ENCODE data around the gene KRT78.

The KRT78 gene

GRCh38 chr12:52814710-52815155, 34.1 kb downstream of the KRT78 start:
- DNase-seq (ENCODE audit: extremely low spot score, insufficient read length, low read depth) (no peak), FAIRE-seq (no peak)

DNA sequence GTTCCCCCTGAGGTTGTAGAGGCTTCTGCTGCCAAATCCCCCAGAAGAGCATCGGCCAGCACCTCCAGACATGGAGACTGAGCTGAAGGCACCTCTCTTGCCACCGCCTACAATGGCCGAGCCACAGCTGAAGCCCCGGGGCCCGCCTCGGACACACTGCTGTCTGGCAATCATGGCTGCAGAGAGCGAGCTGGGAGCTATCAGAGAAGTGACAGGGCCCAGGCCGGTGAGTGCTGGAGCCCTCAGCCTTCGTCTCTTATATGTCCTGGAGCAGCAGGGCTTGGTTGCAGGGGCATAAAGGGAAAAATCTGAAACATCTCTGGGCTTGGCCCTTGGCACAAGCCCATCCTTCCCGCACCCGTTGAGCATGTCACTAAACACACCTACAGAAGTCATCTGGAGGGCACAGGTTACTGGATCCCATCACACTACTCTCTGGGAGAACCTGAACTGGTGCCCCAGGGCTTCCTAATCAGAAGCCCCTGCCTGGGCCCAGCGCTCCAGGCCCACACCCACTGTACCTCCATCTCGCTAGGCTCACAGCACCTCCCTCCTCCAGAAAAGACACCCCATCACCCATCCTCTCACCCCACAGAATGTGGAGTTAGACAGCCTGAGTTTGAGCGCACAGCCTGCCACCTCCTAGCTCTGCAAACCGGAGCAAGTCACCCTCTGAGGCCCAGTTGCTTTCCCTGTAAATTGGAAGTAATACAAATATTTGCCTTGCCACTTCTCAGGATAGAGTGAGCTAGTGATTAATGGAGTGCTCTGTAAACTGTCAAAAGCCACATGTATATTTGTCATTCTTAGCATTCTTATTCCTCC, 34.7 kb downstream of the KRT78 start, which contains the start of gene KRT4:
Gene KRT4 (minus strand): TSS at position 232 of the 825 bp plus-strand sequence. CDS start 58 bp downstream, at position 174.
- FAIRE-seq (no peak), DNase-seq (ENCODE audit: extremely low spot score, insufficient read length, low read depth) (no peak)

GRCh38 chr12:52813203-52813819, 35.5 kb downstream of the KRT78 start:
- FAIRE-seq: no peak

DNA sequence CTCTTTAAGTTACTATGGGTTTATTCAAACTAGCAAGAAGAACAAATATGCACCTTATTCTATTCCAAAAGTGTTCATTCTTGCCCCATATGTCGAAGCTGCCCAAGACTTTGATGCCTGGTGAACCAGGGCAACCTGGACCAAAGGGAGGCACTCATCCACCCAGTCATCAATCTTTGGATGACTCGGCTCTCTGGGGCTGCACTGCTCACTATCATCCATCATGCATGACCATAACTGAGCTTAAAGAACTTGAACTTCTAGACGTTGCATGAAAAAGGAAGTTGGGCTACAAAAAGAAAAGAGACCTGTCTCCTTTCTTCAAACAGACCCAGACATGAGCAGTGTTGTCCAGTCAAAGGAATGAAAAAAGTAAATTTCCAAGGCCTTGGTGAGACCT, 36.0 kb downstream of the KRT78 start:
- FAIRE-seq (no peak), DNase-seq (ENCODE audit: extremely low spot score, insufficient read length, low read depth) (no peak)

More at GRCh38 chr12:52813203-52813819, 35.5 kb downstream of the KRT78 start:
- DNase-seq (ENCODE audit: extremely low spot score, insufficient read length, low read depth): no peak

DNA sequence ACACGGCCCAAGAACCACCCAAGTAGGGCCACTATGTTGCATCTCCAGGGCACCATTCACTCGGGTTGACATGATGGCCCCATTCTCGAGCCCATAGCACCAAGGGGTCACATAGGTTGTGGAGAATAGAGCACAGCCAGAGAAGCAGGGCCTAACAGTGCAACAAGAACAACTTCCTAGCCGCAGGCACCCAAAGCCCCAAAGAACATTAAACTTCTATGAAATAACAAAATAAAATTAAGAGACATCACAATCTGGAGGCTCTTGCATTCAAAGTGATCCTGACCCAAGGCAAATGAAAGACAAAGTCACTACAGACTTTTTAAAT, 36.8 kb downstream of the KRT78 start:
- FAIRE-seq (no peak), DNase-seq (ENCODE audit: extremely low spot score, insufficient read length, low read depth) (no peak)

GRCh38 chr12:52811191-52812072, 37.4 kb downstream of the KRT78 start:
- FAIRE-seq: no peak
- no peak for DNase-seq (ENCODE audit: extremely low spot score, insufficient read length, low read depth)

DNA sequence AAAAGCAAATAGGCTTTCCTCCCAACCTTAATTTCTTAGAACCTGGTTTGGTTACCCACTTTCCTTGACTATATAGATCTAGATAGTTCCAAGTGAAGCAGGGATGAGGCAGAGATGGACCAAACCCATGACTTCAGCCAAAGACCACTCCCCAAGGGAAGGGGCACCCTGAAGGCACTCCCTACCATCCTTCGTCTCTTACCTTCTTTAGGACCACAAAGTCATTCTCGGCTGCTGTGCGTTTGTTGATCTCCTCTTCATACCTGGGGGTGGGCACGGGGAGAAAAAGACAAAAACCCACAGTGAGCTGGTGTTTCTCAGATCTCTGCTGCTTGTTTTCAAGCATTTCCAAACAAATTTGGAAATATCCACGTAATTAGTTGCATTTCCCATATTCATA, 38.2 kb downstream of the KRT78 start:
- DNase-seq (ENCODE audit: extremely low spot score, insufficient read length, low read depth): no peak
- FAIRE-seq: no peak

DNA sequence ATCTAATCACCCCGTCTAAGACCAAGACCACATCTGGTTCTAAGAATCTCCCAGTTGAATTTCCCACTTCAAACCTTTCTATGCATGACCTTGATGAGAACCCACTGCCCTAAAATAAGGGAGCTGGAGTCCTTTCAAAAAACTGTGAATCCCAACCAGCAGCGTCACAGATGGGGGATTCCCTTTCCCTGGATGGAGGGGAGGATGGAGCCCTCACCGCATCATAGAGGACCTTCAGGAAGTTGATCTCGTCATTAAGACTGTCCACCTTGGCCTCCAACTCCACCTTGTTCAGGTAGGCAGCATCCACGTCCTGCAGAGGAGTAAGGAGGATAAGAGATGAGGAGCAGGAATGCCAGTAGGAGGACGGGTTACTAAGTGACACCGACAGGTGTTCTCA, 39.6 kb downstream of the KRT78 start:
- no peak for DNase-seq (ENCODE audit: extremely low spot score, insufficient read length, low read depth)
- no peak for FAIRE-seq

DNA sequence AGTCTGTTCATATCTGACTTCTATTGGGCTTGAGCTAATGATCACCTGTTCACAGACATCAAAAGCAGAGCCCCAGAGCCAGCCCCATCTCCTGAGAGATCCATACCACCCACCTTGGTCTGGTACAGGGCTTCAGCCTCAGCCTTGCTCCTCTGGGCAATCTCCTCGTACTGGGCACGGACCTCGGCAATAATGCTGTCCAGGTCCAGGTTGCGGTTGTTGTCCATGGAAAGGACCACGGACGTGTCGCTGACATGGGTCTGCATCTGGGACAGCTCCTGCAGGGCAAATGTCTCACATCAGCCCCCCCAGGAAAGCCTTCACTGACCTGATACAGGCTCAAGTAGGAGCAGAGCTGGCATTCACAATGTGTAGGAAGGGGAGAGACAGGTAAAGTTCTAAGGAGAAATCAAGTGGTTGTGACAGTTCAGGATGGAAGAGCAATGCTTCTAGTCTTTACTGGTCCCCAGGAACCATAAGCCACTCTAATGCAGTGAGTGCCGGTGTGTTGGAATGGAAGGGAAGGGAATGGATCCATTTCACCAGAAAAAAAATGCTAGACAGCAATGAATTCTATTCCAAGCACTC, 40.1 kb downstream of the KRT78 start:
- DNase-seq (ENCODE audit: extremely low spot score, insufficient read length, low read depth) (no peak), FAIRE-seq (no peak)

- DNase-seq (ENCODE audit: extremely low spot score, insufficient read length, low read depth): no peak
- FAIRE-seq: no peak
Measured at GRCh38 chr12:52807544-52808470, 41.0 kb downstream of the KRT78 start.

GRCh38 chr12:52806821-52807543, 41.8 kb downstream of the KRT78 start:
- DNase-seq (ENCODE audit: extremely low spot score, insufficient read length, low read depth) (no peak), FAIRE-seq (no peak)

DNA sequence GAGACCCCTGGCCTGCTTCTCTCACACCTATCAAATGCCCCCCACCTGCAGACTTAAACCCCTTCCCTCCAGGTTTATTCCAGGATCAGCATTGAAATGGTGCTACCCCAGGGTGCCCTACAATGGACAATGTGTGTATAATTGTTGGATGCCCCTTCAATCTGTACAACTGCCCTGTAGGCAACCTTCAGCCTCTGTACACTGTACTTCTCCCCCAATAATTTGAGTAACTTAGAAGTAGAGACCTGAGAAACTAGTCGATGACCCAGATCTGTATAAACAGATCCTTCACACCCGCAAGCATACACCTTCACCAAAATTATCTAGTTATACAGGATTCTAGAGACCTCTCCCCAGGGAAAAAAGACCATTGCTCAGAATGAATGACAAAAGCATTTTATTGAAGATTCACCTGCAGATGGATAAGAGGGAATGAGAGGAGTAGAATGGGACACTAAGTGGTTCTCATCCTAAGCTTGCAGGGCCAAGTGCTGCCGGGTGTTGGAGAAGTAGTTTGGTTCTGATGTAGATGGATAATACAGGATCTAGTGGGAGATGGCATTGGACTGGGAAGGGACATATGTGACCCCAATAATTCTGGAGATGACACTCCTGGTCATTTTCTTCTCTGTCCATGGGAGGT, 42.5 kb downstream of the KRT78 start:
- DNase-seq (ENCODE audit: extremely low spot score, insufficient read length, low read depth) (no peak), FAIRE-seq (no peak)

- FAIRE-seq: no peak
- no peak for DNase-seq (ENCODE audit: extremely low spot score, insufficient read length, low read depth)
Measured at GRCh38 chr12:52805739-52806138, 43.1 kb downstream of the KRT78 start.

- DNase-seq (ENCODE audit: extremely low spot score, insufficient read length, low read depth) (no peak), FAIRE-seq (no peak)
Measured at GRCh38 chr12:52805000-52805399, 43.8 kb downstream of the KRT78 start.

- no peak for DNase-seq (ENCODE audit: extremely low spot score, insufficient read length, low read depth)
- FAIRE-seq: no peak
Measured at GRCh38 chr12:52802442-52802841, 46.4 kb downstream of the KRT78 start.

DNA sequence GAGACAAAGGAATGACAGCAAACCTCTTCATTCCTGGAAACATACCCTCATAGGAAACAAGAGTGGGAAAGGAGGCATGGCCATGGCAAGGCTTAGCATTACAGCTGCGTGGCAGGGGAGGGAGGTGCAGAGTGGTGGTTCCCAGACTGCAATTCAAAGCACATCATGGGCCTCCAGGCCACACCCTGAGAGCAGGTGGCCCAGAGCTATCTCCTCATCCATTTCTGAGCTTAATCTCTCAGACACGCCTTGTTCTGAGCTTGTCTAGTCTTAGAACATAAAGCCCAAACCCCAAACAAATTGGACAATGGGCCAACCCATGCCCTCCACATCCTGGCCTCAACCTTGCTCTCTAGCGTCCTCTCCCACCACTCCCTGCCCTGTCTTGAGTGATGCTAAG, 47.0 kb downstream of the KRT78 start:
- FAIRE-seq: no peak
- DNase-seq (ENCODE audit: extremely low spot score, insufficient read length, low read depth): no peak

DNA sequence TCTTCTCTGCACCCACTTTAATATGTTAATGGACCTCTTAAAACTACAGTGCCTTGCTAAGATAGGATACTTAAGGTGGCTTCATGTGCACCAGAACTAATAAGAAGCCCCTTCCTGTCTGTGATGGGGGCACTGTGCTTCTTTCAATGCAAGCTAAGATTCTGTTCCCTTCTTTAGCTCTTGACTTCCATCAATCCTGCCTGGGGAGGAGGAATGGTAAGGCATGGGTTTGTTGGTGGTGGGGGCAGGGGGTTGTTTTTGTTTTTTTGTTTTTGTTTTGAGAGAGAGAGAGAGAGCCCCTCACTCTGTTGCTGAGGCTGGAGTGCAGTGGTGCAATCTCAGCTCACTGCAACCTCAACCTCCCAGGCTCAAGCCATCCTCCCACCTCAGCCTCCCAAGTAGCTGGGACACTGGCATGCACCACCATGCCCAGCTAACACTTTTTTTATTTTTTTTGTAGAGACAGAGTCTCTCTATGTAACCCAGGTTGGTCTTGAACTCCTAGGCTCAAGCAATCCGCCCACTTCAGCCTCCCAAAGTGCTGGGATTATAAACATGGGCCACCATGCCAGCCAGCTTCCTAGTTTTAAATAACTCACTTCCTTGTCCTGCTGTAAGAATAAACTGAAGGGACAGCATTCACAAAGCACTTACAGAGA, 48.4 kb downstream of the KRT78 start:
- no peak for DNase-seq (ENCODE audit: extremely low spot score, insufficient read length, low read depth)
- no peak for FAIRE-seq
